Inflammatory macrophage (primary cell): ENCODE data around the gene TLE1.

ENCODE experiments used
- DNase-seq, 2 donors: peaks; one replicate each; pipeline ENCODE4 v3.0.0-alpha.2; 2020 to 2022

Gene TLE1

GRCh38 chr9:81543695-81544094 lies 145.7 kb downstream of the TLE1 start:
- no peak for DNase-seq

GRCh38 chr9:81542118-81542889 lies 147.0 kb downstream of the TLE1 start:
- no peak for DNase-seq

- DNase-seq, result no peak
Measured at GRCh38 chr9:81540142-81540710, 149.1 kb downstream of the TLE1 start.

GRCh38 chr9:81539317-81539716 lies 150.0 kb downstream of the TLE1 start:
- DNase-seq, result no peak

- no peak for DNase-seq
Measured at GRCh38 chr9:81538890-81539289, 150.5 kb downstream of the TLE1 start.

- no peak for DNase-seq
Measured at GRCh38 chr9:81537964-81538363, 151.4 kb downstream of the TLE1 start.

- DNase-seq, result no peak
Measured at GRCh38 chr9:81536242-81537025, 152.9 kb downstream of the TLE1 start.

- no peak for DNase-seq
Measured at GRCh38 chr9:81535542-81536241, 153.7 kb downstream of the TLE1 start.

- no peak for DNase-seq
Measured at GRCh38 chr9:81534138-81534875, 155.0 kb downstream of the TLE1 start.
